Sciatic nerve (tissue), 2 donors: ENCODE data around the gene TPSG1. TPM values are rescaled to one million over a fixed set of nuclear protein-coding genes. Genes with fewer than 3 reads are reported as not detected.
"Not testable (repeated sequence)": the region's sequence is repeated elsewhere in the genome, so short reads cannot be mapped to it uniquely, and the experiment has no call there.

Source experiments
- ATAC-seq: fragments of 200-7000 bp; cut with Tn5 transposase; one replicate; pipeline ENCODE4 v1.9.1; 2020; ENCODE audit warnings: mild to moderate bottlenecking, moderate library complexity
- DNase-seq: peaks from one replicate; pipeline ENCODE4 v3.0.0-alpha.2; 2020; ENCODE audit warnings: low spot score
- intact Hi-C: fragments of 100-400 bp; cut with DNase I; formaldehyde crosslinking; loops from one replicate; pipeline ENCODE4 v1.14.2; 2022
- total RNA-seq: library from RNA; stranded (reverse); fragmentation: NEBNext Ultra II Directional; extraction: Animal tissue kit (Norgen Biotek cat#: 25700); gene quantifications from one replicate; pipeline ENCODE4 v1.2.1, GENCODE V29; 2021
- donor health status: DM: no; HTN: no; CAD: no.
- donor health status: DM: no; HTN: no; CAD: no.

The TPSG1 gene
- total RNA-seq, 1 donor from 2014 or later = 0.45 TPM

DNA sequence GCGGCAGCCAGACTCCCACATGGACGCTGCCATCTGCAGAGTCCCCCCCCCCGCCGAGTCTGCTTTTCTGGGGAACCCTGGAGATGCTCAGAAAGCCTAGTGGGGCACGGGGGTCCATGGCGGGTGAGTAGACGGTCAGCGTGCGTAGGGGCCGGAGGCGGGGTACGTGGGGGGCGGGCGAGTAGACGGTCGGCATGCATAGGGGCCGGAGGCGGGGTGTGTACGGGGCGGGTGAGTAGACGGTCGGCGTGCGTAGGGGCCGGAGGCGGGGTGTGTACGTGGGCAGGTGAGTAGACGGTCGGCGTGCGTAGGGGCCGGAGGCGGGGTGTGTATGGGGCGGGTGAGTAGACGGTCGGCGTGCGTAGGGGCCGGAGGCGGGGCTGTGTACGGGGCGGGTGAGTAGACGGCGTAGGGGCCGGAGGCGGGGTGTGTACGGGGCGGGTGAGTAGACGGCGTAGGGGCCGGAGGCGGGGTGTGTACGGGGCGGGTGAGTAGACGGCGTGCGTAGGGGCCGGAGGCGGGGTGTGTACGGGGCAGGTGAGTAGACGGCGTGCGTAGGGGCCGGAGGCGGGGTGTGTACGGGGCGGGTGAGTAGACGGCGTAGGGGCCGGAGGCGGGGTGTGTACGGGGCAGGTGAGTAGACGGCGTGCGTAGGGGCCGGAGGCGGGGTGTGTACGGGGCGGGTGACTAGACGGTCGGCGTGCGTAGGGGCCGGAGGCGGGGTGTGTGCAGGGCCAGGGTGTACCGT lies 39.4 kb downstream of the TPSG1 start:
- intact Hi-C loops, DNase-seq, ATAC-seq: not testable (repeated sequence)

DNA sequence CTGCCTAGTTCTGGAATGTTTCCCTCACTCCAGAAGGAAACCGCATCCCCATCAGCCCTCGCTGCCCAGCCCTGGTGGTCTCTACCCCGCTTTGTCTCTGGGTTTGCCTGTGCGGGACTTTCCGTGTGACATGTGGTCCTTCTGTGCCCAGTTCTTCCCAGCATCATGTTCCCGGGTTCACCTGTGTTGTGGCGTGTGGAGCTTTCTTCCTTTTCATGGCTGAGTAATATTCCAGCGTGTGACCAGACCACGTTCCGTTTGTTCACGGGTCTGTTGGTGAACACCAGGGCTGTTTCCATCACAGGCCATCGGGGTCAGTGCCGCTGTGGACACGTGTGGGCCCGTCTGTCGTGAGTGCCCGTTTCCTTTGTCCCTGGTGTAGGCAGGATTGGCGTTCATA lies 40.1 kb downstream of the TPSG1 start:
- ATAC-seq (no peak), DNase-seq (no peak)
- intact Hi-C loops = no loop called here

DNA sequence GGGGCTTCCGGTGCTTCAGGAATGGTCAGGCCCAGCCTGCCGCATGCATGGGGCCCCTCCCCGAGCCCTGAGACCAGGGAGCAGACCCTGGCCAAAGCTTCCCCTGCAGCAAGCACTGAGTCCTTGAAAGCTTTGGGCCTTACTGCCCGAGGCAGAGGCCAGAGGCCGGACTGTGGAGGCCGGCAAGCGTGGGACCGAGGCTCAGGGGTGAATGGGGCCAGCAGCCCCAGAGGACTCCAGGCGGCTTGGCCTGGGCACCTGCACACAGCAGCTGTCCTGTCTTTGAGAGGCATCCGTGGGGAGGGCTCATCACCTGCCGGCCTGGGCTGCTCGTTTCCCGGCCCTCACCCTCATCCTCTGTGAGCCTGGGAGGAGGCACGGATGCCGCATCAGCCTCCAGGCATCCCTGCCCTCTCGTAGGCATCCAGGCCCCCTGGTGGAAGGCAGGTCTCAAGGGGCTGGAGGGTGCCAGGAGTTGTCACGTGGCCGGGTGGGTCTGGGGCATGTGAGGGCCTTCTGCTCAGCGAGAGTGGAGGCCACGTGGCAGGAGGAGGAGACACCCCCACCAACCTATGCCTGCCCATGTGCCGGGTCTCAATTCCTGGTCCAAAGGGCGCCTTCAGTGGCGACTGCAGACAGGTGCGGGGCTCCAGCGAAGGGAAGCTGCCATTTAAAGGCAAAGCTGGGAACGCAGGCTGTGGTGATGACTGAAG lies 40.8 kb downstream of the TPSG1 start:
- ATAC-seq (no peak), DNase-seq (no peak)
- intact Hi-C loops = no loop called here

DNA sequence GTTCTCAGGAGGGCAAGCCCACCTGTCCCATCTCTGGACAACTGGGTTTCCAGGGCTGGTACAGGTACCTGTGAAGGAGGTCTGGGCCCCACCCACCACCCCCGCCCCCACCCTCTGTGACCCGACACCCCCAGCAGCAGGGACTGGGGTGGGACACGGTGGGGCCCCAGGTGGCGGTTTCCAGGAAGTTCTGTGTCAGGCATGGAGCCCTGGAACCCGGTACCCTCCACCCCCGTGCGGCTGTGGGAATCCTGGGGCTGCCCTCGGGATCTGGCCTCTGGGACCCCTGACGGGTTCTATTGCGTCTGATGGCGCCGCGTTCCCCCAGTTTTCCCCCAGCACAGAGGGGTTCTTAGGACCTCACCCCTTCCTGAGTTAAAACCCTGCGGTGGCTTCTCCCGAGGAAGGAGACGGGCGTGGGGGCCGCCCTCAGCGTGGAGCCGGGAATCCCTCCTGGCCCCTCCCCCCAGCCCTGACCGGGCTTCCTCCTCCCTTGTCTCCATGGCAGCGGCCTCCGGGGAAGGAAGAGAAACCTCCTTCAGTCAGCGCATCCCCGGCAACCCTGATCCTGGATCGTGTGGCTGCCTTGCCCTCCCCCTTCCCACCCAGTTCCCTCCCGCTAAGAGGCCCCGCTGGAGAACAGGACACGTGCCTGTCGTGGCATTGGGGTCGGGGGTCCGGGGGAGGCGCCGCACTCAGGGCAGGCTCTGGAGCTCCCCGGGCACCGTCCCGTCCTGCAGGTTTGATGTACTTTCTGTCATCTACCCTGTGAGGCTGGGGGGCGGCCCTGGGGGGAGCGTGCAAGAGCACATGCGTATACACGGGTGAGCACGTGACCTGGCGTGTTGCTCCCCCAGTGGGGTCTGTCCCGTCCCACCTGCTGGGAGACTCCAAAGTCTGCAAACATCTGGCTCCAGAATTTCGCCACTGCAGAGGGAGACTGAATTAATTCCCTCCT lies 41.8 kb downstream of the TPSG1 start:
- ATAC-seq = no peak
- intact Hi-C loops = no loop called here

DNA sequence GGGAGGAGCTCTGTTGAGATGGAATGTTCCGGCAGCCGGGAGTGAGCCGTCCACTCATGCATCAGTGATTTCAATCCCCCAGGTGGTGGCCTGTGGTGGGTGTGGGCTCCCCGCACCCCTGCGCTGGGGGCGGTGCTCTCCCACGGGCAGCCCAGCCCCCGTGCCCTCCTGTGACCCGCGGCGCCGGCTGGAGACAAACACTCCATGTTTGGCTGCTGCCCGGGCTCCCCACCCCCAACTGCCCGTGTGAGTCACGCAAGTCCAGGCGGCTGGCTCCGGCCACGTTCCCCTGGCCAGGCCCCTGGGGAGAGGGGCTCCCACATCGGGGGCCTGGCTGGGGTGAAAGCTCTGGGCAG lies 42.8 kb downstream of the TPSG1 start:
- peak; percentile 45 for ATAC-seq
- intact Hi-C loops = no loop called here
- DNase-seq = peak; percentile 69

More for the DNA sequence above, 41.8 kb downstream of the TPSG1 start:
- DNase-seq = no peak

DNA sequence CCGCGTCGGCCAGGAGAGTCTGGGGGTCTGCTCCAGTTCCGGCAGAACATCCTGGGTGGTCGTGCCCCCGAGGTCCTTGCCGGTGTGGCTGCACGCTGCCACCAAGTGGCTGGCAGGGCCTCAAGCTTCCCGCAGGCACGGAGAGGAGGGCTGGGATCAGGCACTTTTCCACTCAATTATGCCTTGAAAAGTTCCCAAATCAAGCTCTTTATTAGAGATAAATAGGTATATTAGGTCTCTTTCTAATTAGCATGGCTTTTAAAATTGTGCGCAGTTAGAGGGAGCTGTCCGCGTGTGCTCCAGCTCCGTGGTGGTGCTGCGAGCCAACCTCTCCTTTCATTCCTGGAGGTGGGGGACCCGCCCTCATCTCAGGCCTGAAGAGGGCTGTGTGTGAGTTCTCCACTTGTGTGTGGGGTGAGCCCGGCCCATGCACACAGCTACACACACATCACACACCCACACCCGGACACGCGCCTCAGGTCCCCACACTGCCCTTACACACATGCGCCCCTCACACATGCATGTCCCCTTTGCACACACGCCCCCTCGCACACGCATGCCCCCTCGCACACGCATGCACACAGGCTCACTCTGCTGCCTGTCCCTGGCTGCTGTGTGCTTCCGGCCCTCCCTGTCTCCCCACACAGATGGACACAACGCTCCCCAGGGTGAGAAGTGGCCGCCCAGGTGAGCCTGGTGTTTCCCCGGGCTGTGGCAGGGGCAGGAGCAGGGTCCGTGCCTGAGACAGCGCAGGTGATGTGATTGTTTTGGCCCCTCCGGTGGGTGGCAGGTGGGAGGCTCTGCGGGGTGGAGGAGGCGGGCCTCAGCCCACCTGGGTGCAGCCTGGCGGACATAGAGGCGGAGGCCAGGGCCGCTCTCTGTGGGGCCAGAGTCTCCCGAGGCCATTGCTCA lies 43.4 kb downstream of the TPSG1 start:
- no peak for ATAC-seq
- intact Hi-C loops = no loop called here
- DNase-seq = no peak

DNA sequence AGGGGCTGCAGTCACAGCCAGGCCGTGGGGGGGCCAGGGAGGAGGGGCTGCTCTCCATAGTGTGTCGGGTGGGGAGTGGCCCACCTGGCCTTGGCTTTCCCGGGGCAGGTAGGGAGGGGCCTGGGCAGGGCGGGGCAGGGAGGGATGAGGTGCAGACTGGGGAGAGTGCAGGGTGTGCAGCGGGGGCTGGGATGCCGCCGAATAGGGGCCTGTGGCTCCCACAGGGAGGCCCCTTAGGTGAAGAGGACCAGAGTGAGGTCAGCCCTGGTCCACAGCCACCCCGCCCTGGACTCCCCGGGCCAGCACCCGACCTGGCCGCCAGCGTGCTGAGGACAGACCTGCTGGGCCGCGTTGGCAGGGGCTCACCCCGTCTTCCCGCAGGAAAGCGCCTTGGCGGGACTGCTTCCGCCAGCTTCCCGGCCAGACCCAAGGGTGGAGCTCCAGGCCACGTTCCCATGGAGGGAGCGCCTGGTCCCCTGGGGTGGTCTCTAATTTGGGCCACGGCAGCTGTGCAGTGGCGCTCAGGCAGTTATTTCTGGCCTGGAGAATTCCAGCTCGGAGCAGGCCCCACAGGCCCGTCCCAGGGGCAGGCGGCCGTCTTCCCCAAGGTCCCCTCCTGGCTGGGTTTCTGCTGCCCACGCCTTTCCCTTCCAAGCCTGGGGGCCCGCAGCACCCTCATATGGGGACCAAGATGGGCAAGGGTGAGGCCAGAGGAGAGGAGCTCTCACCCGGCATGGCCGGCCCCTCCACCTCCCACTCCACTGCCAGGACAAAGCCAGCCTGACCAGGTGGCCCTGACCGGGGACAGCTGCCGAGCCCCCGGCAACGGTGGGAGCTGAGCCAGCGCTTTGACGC lies 44.3 kb downstream of the TPSG1 start:
- no peak for DNase-seq
- peak; percentile 17 for ATAC-seq
- intact Hi-C loops = no loop called here

DNA sequence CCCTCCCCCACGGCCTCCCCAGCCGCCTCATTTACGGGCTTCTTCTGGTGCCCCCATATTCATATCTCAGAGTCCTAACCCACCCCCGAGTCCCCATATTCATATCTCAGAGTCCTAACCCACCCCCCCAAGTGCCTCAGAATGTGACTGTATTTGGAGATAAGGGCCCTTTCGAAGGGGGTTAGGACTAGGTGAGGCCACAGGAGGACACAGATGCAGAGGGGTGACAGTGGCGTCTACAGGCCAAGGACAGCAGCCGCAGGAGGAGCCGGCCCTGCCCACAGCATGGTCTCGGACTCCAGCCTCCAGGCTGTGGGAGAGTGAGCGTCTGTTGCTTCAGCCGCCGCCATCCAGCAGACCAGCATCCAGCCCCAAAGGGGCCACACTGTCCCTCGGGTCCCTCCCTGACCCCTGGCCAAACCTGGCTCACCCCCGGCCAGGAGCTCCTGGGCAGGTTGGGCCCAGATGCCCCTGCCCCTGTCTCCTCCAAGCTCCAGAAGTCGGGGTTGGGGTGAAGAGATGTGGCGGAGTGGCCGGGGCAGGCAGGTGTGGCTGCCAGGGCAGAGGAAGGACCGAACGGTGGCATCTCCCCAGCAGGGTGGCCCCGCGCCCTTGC lies 46.7 kb downstream of the TPSG1 start:
- DNase-seq = no peak
- intact Hi-C loops = no loop called here
- ATAC-seq = no peak

DNA sequence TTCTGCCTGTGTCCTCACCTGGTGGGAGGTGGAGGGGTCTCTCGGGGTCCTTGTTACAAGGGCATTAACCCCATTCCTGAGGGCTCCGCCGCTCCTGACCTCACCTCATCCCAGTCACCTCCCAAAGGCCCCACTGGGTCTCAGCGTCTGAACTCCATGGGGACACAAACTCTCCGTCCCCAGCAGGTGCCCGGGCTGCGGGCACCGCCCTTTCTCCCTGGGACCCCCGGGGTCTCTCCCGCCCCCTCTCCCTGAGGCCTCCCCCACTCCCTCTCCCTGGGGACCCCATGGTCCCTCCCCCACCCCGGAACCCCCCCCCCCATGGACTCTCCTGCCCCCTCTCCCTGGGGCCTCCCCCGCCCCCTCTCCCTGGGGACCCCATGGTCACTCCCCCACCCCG lies 47.3 kb downstream of the TPSG1 start:
- intact Hi-C loops = no loop called here
- DNase-seq (no peak), ATAC-seq (no peak)

DNA sequence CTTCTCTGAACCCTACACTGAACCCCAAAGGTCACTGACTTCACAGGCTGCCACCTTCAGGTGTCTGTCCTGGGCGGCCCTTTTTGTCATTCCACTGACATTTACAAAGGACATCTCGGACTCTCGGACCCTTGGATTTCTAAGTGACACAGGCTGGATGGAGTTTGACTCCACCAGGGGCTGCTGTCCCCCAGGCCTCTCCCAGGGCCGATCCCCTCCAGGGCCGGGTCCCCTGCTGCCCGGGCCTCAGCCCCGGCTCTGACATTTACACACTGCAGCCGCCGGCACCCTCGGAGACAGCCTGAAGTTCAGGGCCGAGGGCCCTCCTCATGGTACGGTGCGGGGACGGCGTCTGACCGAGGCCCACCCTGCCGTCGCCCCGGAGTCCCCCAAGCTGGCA lies 48.0 kb downstream of the TPSG1 start:
- ATAC-seq (no peak), DNase-seq (no peak)
- intact Hi-C loops = no loop called here

DNA sequence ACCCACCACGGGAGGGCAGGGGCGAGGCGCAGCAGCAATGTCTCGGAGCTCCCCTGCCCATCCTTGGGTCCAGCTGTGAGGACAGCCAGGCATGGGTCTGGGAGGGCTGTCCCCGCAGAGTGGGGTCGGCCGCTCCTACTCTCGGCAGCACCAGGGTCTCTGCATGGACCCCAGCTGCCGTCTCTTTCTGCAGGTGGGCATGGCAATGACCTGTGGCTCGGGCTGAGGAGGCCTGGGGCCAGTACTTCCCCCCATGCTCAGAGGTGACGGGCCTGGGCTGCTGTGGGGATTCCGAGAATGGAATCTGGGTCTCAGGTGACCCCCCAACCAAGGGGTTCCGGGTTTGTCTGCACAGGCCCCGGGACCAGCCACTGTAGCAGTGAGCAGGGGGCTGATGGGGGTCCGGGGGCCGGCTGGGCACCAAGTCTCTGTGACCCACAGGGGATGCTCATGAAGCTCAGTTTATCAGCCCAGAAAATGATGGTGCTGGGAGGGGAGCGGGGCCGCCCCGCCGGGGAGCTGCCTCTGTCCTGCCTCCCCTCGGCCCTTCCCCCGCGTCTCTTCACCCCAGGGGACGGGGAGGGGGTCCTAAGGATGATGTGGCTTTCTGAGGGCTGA lies 48.7 kb downstream of the TPSG1 start:
- DNase-seq (no peak), ATAC-seq (no peak)
- intact Hi-C loops = no loop called here

DNA sequence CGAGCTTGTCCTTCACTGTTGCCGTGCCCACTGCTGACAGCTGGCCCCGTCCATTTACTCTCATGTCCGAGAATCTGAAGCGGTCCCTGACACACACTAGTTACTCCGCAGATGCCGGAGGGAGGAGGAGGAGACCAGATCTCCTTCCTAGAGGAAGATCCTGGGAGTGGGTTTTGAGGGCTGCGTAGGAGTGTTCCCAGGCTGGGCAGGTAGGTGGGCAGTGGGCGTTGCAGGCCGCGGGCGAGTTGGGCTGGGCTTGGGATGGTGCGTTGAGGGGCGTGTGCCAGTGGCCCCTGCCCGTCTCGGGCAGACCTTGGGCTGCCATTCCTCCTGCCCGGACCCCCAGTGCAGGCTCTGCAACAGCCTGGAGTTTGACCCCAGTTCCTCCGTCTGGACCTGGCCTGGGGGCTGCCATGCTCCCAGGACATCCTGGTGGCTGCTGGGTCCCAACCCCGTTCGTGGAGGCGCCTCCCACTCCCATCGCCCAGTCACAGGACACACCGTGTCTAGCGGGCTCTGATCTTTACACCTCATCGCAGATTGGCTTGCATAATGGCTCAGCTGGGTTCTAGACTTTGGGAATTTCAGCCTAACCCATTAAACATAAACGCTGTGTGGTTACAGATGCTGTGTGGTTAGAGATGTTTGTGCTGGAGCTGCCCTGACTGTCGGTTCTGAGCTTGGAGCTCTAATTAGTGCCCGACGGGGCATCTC lies 49.3 kb downstream of the TPSG1 start:
- intact Hi-C loops = no loop called here
- ATAC-seq = no peak
- DNase-seq = no peak

DNA sequence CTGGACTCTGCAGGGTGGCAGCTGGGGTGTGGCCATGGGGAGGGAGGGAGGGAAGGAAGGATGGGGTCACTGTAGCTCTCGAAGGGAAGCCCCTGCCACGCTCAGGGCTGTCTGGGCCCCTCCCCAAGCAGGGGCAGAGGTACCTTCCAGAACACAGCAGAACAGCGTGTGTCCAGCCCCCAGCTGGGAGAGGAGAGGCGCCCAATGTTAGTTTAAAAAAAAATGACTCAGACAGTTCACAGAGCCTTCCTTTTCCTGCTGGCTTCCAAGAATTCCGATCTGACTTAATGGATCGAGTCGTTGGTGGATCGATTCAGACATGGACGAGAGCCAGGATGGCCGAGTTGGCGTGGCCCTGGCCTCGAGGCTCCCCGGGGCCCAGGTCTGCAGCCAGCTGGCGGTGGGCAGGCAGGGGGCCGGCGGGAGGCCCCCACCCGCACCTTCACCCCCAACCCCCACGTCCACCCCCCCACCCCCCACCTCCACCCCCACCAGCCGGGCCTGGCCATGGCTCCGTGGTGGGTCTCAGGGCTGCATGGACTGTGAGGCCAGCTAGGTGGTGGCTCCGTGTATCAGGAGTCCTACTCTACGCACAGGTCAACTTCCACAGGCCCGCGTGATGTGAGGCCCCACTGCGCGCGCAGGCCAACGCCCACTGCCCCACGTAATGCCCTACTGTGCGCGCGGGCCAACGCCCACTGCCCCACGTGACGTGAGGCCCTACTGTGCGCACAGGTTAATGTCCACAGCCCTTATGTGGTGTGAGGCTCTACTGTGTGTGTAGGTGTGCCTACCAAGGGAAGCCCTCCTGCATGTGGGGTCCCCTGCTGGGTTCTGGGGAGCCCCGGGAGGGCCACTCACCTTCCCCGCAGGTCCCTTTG lies 50.4 kb downstream of the TPSG1 start:
- DNase-seq (no peak), ATAC-seq (no peak)
- intact Hi-C loops = no loop called here

DNA sequence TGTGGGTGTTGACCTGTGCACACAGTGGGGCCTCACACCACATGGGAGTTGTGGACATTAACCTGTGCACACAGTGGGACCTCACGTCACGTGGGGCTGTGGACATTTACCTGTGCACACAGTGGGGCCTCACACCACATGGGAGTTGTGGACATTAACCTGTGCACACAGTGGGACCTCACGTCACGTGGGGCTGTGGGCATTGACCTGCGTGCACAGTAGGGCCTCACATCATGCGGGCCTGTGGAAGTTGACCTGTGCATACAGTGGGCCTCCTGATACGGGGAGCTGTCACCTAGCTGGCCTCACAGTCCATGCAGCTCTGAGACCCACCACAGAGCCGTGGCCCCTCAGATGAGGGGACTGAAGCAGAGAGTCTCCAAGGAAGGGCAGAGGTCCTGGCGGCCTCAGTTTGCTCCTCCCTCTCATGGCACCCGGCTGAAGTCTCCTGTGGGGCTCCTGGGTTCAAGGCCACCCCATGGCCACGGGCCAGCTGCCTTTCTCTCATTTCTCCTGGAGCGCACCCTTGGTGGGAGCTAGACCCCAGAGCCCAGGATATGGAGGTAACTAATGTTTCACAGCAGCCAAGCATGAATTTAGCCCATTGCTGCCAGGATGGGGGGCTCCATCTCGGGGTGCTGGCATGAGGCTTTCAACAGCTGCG lies 51.1 kb downstream of the TPSG1 start:
- intact Hi-C loops = no loop called here
- DNase-seq = no peak
- no peak for ATAC-seq

DNA sequence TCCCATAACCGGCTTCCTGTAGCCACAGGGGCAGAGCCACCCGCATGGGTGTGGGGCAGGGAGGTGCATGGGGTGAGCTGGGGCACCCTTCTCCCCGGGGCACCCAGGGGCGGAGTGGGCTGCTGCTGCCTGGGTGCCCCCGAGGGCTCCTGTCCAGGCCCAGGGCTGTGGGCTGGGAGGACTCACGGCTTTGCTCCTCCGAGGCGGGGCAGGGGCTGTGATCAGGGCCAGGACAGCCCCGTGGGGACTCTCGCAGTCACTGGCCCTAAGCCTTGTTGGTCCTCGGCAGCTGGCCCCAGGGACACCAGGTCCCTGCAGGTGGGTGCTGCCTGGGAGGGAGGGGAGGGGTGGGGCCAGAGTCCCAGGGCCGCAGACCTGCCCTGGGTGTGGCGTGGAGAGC lies 52.4 kb downstream of the TPSG1 start:
- ATAC-seq (no peak), DNase-seq (no peak)
- intact Hi-C loops = no loop called here
